Pancreas (tissue), 10 donors: ENCODE results near the gene IWS1. TPM values are rescaled to one million over a fixed set of nuclear protein-coding genes. Genes with fewer than 3 reads are reported as not detected.

Experiments used
- ATAC-seq, 4 donors: fragments of 200-7000 bp; cut with Tn5 transposase; one replicate each; pipeline versions ENCODE4 v1.8.0 to v1.9.1; 2020; ENCODE audit warnings: mild to moderate bottlenecking in 4 of 4, moderate library complexity in 4 of 4
- DNase-seq, 6 donors: peaks; one replicate each; pipeline ENCODE4 v3.0.0-alpha.2; 2020
- FAIRE-seq: peaks from 2 replicates; lab custom pipeline; 2012; peaks lifted over from hg19 to GRCh38; lab: Jason Lieb, UNC
- H3K27ac ChIP-seq, 4 donors: fragments of 200-600 bp; sonication (generic); 1 replicate in 3 of 4; 2 replicates in 1 of 4; pipeline versions ENCODE4 v1.5.0 to v1.8.0; 2020
- H3K27me3 ChIP-seq, 4 donors: fragments of 200-600 bp; one replicate each; pipeline ENCODE4 v1.8.0; 2021
- H3K36me3 ChIP-seq, 3 donors: fragments of 200-600 bp; sonication (generic) in 1 of 3; one replicate each; pipeline versions ENCODE4 v1.5.0 to v1.8.0; 2020 to 2021
- H3K4me1 ChIP-seq, 3 donors: fragments of 200-600 bp; one replicate each; pipeline ENCODE4 v1.8.0; 2021
- H3K4me3 ChIP-seq, 4 donors: fragments of 200-600 bp; sonication (generic) in 2 of 4; one replicate each; pipeline versions ENCODE4 v1.5.0 to v1.8.0; 2020 to 2021
- H3K9me3 ChIP-seq, 4 donors: fragments of 200-600 bp; one replicate each; pipeline ENCODE4 v1.8.0; 2021
- WGBS, 2 donors: extraction: QIAGEN DNeasy Blood & Tissue Kit; methylation state at CpG; one replicate each; pipeline ENCODE4 v1.1.7; 2013; 5-methylcytosine and 5-hydroxymethylcytosine counted together
- intact Hi-C, 3 donors: fragments of 100-400 bp; cut with DNase I; formaldehyde crosslinking; loops; one replicate each; pipeline versions ENCODE4 v1.11.1 to v1.14.2; 2022
- polyA plus RNA-seq, 2 donors: library from polyadenylated mRNA; stranded (reverse); fragments of 200-250 nt; gene quantifications; one replicate each; pipeline ENCODE4 v1.2.3, GENCODE V29; 2013
- total RNA-seq, 6 donors: library from RNA; stranded (reverse); fragmentation: NEBNext Ultra II Directional in 4 of 6; extraction: Animal tissue kit (Norgen Biotek cat#: 25700) in 4 of 6; gene quantifications; one replicate each; pipeline versions ENCODE4 v1.2.1 to v1.2.4, GENCODE V29; 2021 to 2023
- TF ChIP-seq, protein P1 (sequence below), 4 donors: fragments of 200-600 bp; sonication (generic) in 3 of 4; IDR thresholded peaks; one replicate each; pipeline versions ENCODE4 v1.5.0 to v1.8.0; 2021; ENCODE audit warnings: antibody characterized with exemption in 4 of 4
- donor health status: healthy with polysubstance abuse.
- donor health status: DM: no; HTN: no; CAD: no; lungs with moderate emphysema.
- donor health status: DM: no; HTN: no; CAD: no.
- donor health status: control.
- donor health status: control.
- donor health status: Bipolar disorder and iron deficiency.
- donor health status: DM: yes; HTN: yes; CAD: no.
- donor health status: DM: no; HTN: no; CAD: no.
- donor health status: DM: no; HTN: no; CAD: no.
- donor health status: DM: yes; HTN: yes; CAD: no.

The IWS1 gene
- total and polyA plus RNA-seq, 8 donors, result 9.7 to 22.3 (median 13.9) TPM

- DNase-seq (no peak), FAIRE-seq (no peak), ATAC-seq (no peak)
- Histone ChIP-seq H3K4me1 (no peaks in the 10 kb centered on the region), H3K9me3 (no peaks in the 10 kb centered on the region), H3K36me3 (no peaks in the 10 kb centered on the region), H3K4me3 (no peak overlapping the region), H3K27me3 (no peaks in the 10 kb centered on the region), H3K27ac (no peak overlapping the region)
- 75 to 84% methylated on average over 7 of the region's 7 CpGs for WGBS, 2 donors
- intact Hi-C loops, result no loop called here
- TF ChIP-seq, protein P1, sequence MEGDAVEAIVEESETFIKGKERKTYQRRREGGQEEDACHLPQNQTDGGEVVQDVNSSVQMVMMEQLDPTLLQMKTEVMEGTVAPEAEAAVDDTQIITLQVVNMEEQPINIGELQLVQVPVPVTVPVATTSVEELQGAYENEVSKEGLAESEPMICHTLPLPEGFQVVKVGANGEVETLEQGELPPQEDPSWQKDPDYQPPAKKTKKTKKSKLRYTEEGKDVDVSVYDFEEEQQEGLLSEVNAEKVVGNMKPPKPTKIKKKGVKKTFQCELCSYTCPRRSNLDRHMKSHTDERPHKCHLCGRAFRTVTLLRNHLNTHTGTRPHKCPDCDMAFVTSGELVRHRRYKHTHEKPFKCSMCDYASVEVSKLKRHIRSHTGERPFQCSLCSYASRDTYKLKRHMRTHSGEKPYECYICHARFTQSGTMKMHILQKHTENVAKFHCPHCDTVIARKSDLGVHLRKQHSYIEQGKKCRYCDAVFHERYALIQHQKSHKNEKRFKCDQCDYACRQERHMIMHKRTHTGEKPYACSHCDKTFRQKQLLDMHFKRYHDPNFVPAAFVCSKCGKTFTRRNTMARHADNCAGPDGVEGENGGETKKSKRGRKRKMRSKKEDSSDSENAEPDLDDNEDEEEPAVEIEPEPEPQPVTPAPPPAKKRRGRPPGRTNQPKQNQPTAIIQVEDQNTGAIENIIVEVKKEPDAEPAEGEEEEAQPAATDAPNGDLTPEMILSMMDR (IDR thresholded peaks at IDR 0.05), result no peak
Observed at GRCh38 chr2:127536707-127537541, 10.6 kb upstream of the IWS1 start.

- Histone ChIP-seq H3K9me3 (no peaks in the 10 kb centered on the region), H3K4me3 (no peak overlapping the region), H3K27me3 (no peaks in the 10 kb centered on the region), H3K27ac (no peak overlapping the region), H3K36me3 (no peaks in the 10 kb centered on the region), H3K4me1 (no peaks in the 10 kb centered on the region)
- FAIRE-seq (no peak), ATAC-seq (no peak), DNase-seq (no peak)
- intact Hi-C loops, result no loop called here
- TF ChIP-seq, protein P1 (IDR thresholded peaks at IDR 0.05), result no peak
- 64 to 74% methylated on average over 6 of the region's 6 CpGs for WGBS, 2 donors
Observed at GRCh38 chr2:127535918-127536317, 9.6 kb upstream of the IWS1 start.

GRCh38 chr2:127535422-127535901 is 9.2 kb upstream of the IWS1 start, which contains the start of gene MYO7B:
Gene MYO7B, plus strand, starts transcription at chr2:127535683. Its CDS starts 24,040 bp downstream, at chr2:127559723.
- no peak for FAIRE-seq
- no peaks in the 10 kb centered on the region for H3K27me3 ChIP-seq
- DNase-seq, result peak in 1 of 6 donors; percentile 30
- no peak within 1 kb of the TSS for H3K27ac ChIP-seq
- H3K4me1 ChIP-seq, result no peaks in the 10 kb centered on the region
- TF ChIP-seq, protein P1 (IDR thresholded peaks at IDR 0.05), result no peak
- no peaks in the 10 kb centered on the region for H3K9me3 ChIP-seq
- H3K4me3 ChIP-seq, result no peak within 1 kb of the TSS
- ATAC-seq, result peak in 2 of 4 donors; percentile 39 to 45
- intact Hi-C loops, result no loop called here
- H3K36me3 ChIP-seq, result no peaks in the 10 kb centered on the region
- 41 to 42% methylated on average over 11 of the region's 11 CpGs for WGBS, 2 donors

- Histone ChIP-seq H3K4me3 (no peak overlapping the region), H3K27me3 (no peaks in the 10 kb centered on the region), H3K36me3 (no peaks in the 10 kb centered on the region), H3K9me3 (no peaks in the 10 kb centered on the region), H3K4me1 (peaks cover 0 to 1% (median under 1%) of the 10 kb centered on the region in 3 donors), H3K27ac (no peak overlapping the region)
- TF ChIP-seq, protein P1 (IDR thresholded peaks at IDR 0.05), result no peak
- 82 to 83% methylated on average over 8 of the region's 8 CpGs for WGBS, 2 donors
- FAIRE-seq, result no peak
- DNase-seq, result no peak
- no peak for ATAC-seq
- intact Hi-C loops, result no loop called here
Observed at GRCh38 chr2:127532296-127532695, 6.0 kb upstream of the IWS1 start.

- TF ChIP-seq, protein P1 (IDR thresholded peaks at IDR 0.05), result no peak
- Histone ChIP-seq H3K9me3 (no peaks in the 10 kb centered on the region), H3K27ac (no peak overlapping the region), H3K36me3 (no peaks in the 10 kb centered on the region), H3K4me1 (peaks cover 0 to 3% (median 2%) of the 10 kb centered on the region in 3 donors), H3K27me3 (no peaks in the 10 kb centered on the region), H3K4me3 (no peak overlapping the region)
- DNase-seq (no peak), FAIRE-seq (no peak), ATAC-seq (no peak)
- WGBS, 2 donors, result 57 to 67% methylated on average over 4 of the region's 4 CpGs
- intact Hi-C loops, result no loop called here
Observed at GRCh38 chr2:127531221-127531648, 4.9 kb upstream of the IWS1 start.
